NCI-H748 (cell line): Measurements from ENCODE around the gene CBX6.

Experiments
- DNase-seq: peaks from one replicate; lab custom pipeline; 2025; ENCODE audit not compliant: unreplicated experiment; lab: John Stamatoyannopoulos, UW

Gene CBX6

GRCh38 chr22:38873469-38874411 is 1.7 kb upstream of the CBX6 start:
- DNase-seq, result peak; percentile 88

GRCh38 chr22:38872831-38873248 is 824 bp upstream of the CBX6 start:
- DNase-seq, result peak; percentile 76

DNA sequence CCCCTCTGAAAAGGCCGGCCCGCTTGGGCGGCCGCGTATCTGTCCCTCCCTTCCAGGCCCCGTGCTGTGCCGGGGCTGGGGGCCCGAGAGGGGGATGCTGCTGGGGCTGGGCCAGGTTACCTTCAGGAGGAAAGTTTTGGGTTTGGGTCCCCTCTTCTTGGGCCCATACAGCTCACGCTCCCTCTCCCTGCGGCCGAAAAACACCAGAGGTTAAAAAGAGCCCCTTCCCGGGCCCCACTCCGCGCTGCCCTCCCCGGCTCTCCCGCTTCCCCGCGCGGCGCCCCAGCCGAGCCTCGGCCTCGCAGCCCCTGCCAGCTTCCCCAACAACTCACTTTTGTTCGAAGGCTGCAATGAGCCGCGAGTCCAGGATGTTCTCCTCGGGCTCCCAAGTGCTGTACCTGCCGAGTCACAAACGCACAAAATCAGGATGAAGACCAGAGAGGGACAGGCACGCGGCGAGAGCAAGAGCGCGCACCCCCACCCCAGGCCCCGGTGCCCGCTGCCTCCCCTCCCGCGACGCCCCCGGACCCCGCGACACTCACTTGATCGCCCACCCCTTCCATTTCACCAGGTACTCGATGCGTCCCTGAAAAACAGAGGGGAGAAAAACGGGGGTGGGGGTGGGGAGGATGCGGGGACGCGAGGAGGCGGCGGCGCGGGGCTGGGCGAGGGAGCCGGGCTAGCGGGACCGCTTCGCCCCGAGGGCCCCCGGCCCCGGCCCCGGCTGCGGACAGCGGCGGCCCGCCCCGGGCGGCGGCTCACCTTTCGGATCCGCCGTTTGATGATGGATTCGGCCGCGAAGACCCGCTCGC is 450 bp downstream of the CBX6 start:
- DNase-seq, result peak; percentile 32

DNA sequence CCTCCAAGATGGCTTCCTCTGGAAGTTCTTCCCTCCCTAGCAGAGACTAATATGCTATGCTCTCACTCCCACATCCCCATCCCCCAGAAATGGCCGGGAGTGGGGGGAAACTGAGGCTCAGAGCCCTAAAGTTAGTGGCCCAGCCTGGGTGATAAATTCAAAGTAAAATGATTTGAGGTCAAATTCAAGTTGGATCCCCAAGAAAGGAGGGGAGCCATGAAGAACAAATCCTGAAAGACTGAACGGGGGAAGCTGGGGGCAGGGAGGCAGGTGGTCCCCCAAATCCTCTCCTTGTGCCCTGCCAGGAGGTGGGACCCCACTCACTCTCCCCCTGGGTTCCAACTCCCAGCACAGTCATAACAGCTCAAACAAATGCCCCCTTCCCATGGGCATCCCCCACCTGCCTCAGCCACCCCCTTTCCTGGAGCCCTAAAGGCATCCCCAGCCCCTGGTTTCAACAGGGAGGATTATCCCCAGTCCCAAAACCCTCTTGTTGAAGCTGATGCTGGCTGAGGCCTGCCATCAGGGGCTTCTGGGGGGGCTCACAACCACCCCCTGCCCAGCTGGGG is 1.1 kb downstream of the CBX6 start:
- peak; percentile 6 for DNase-seq

- DNase-seq, result peak; percentile 79
Measured at GRCh38 chr22:38870312-38870741, 1.7 kb downstream of the CBX6 start.

DNA sequence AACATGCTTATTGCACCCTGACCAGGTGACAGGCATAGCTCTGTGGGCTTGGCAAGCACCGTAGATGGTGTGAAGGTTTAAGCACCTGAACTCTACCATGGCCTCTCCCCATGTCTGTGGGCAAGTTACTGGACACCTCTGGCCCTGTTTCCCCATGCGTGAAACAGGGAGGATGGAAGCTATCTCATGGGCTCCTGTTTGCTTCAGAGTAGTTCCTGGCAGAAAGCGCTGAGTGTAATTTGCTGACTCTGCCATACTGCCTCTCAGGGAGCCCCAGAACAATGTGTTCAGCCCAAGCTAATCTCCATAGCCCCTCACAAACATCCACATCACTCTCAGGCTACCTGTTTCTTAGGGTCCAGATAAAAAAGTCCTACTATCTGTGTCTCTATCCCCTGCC is 2.4 kb downstream of the CBX6 start:
- no peak for DNase-seq

GRCh38 chr22:38868886-38869381 is 3.1 kb downstream of the CBX6 start:
- peak; percentile 54 for DNase-seq

- DNase-seq, result no peak
Measured at GRCh38 chr22:38868286-38868721, 3.7 kb downstream of the CBX6 start.

DNA sequence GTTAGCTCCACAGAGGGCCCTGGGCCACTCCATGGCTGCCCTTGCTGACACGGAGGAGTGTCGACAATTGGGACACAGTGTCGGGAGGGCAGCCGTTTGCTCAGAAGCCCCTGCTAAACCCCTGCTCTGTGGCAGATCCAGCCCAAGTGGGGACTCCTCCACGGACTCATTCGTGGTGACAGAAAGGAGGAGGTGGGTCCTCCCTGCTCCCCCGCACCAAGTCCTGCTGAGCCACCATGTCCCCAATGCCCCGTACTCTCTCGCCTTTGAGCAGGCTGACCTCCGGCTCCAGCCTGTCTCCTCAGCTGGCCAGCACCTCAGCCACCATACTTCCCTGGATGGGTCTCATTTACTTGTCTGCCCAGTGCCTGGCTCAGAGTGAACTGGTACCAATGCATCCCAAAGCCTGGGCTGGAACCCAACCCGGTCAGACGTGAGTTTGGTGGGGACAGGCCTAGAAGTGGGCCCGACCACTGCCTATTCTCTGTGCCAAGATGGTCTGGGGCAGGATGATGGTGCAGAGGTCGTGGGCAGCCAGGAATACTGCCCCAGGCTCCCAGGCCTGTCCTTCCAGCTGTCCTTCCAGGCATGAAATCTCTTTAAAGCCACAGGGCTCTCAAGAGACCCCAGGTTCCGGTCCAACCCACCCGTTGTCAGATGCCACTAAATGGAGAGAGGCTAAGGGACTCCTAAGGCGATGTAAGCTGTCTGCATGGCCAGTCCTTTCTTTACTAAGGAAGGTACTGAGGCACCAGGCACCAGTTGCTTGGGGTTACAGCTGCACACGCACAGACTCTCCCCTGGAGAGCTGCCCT is 4.3 kb downstream of the CBX6 start:
- DNase-seq, result no peak

GRCh38 chr22:38867124-38867455 is 4.9 kb downstream of the CBX6 start:
- DNase-seq, result no peak

- DNase-seq, result no peak
Measured at GRCh38 chr22:38866399-38867123, 5.5 kb downstream of the CBX6 start.

DNA sequence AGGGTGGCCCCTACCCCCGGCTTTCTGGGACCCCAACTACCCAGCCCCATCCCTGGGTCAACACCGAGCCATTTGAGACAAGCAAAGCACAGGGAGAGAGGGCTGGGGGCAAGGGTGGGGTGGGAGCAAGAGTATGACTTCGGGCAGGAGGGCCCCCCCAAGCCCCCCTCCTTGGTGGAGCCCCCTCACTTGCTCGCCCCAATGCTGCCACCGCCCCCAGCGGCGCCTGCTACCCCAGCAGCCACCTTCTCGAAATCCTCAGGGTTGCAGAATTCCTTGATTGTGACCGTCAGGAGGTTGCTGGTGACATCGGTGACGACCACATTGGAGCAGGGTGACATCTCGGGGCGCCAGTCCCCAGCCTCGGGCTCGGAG is 6.0 kb downstream of the CBX6 start:
- no peak for DNase-seq

GRCh38 chr22:38865201-38866023 is 6.6 kb downstream of the CBX6 start:
- no peak for DNase-seq

DNA sequence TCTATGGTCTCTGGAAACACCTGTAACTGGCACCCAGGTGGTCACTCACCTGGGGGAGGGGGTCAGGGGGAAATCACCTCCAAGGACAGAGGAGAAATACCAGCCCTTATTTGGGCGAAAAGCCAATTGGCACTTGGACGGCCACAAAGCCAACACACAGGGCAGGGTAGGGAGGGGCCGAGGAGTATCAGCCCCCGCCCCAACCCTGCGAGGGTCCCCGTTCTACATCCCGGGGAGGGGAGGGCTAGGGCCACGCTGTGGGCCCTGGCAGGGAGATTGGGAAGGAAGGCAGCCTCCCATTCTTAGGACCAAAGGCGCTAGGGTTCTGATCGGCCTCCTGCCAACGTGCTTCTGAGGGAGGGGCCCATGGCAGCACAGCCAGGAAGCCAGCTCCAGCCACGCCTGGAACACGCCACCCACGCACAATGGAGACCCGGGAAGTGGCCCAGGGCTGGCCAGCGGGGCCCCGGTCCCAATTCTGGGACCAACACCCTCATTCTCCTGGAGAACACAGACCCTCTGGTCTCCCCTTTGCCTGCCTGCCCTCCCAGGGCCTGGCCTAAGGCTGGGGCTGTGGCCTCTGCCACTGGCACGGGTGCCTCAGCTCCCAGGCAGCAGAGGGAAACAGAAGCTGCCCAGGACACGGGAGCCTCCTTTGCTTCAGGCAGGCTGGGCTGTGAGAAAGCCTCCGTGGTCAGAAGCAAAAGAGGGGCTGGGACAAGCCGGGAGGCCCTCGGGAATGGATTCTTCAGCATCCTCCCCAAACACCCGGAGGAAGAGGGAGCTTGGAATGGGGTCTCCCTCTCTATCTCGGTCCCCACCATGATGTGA is 7.4 kb downstream of the CBX6 start:
- DNase-seq, result no peak

DNA sequence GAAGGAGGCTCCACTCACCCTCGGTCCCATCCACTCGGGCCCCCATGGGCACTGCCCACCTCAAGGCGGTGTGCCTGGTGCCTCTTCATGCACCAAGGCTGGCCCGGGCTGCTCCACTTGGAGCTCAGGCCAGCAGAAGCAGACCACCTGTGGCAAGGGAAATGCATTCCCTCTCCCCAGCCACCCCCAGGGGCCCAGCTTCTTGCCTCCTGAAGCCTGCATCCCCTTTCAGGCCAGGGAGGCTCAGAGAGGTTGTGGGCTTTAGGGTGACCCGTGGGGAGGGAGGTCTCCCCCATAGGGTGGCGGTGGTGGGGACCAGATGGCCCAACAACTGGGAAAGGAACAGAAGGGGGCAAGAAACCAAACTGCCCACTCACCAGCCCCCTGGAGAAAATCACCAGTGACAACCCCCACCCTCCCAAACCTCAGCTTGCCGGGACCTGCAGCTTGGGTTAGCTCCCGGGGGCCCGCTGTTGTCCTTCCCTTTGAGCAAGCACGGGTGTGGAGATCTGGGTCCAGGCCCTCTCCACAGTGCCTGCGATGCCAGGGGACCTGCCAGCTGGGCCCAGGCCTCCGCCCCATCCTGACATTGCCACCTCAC is 8.4 kb downstream of the CBX6 start:
- no peak for DNase-seq

GRCh38 chr22:38862375-38863329 is 9.4 kb downstream of the CBX6 start:
- peak; percentile 18 for DNase-seq

GRCh38 chr22:38861927-38862326 is 10.1 kb downstream of the CBX6 start:
- DNase-seq, result no peak
